Mucosa of stomach (tissue), 1 donor: ENCODE results near the gene USP13.

Experiments
- H3K27me3 ChIP-seq: one replicate; pipeline ENCODE4 v1.7.0; 2013; ENCODE audit warnings: mild to moderate bottlenecking, low read length; ENCODE audit not compliant: control insufficient read depth, insufficient read depth
- H3K36me3 ChIP-seq: one replicate; pipeline ENCODE4 v1.7.0; 2013; ENCODE audit warnings: low read length; ENCODE audit not compliant: control insufficient read depth, insufficient read depth
- H3K4me1 ChIP-seq: one replicate; pipeline ENCODE4 v1.7.0; 2013; ENCODE audit warnings: mild to moderate bottlenecking, low read length; ENCODE audit not compliant: control insufficient read depth, insufficient read depth
- H3K4me3 ChIP-seq: one replicate; pipeline ENCODE4 v1.7.0; 2013; ENCODE audit warnings: low read length
- H3K9ac ChIP-seq: one replicate; pipeline ENCODE4 v1.7.0; 2013; ENCODE audit warnings: mild to moderate bottlenecking, low read length, moderate library complexity
- H3K9me3 ChIP-seq: one replicate; pipeline ENCODE4 v1.7.0; 2013; ENCODE audit warnings: mild to moderate bottlenecking, low read length, moderate library complexity; ENCODE audit not compliant: control insufficient read depth
- donor health status: Pancreatic carcinoma.

USP13 gene

GRCh38 chr3:179663093-179663492 is 10.3 kb downstream of the USP13 start:
- Histone ChIP-seq H3K4me3 (no peak overlapping the region), H3K9me3 (no peaks in the 10 kb centered on the region), H3K4me1 (no peaks in the 10 kb centered on the region), H3K36me3 (no peaks in the 10 kb centered on the region), H3K9ac (no peak overlapping the region), H3K27me3 (no peaks in the 10 kb centered on the region)

GRCh38 chr3:179666030-179666429 is 13.2 kb downstream of the USP13 start:
- Histone ChIP-seq H3K36me3 (no peaks in the 10 kb centered on the region), H3K4me3 (no peak overlapping the region), H3K9me3 (no peaks in the 10 kb centered on the region), H3K9ac (no peak overlapping the region), H3K27me3 (no peaks in the 10 kb centered on the region), H3K4me1 (no peaks in the 10 kb centered on the region)

- Histone ChIP-seq H3K4me1 (no peaks in the 10 kb centered on the region), H3K27me3 (no peaks in the 10 kb centered on the region), H3K36me3 (no peaks in the 10 kb centered on the region), H3K9ac (no peak overlapping the region), H3K9me3 (no peaks in the 10 kb centered on the region), H3K4me3 (no peak overlapping the region)
Measured at GRCh38 chr3:179666436-179667035, 13.7 kb downstream of the USP13 start.

GRCh38 chr3:179668429-179668828 is 15.6 kb downstream of the USP13 start:
- no peaks in the 10 kb centered on the region for H3K36me3 ChIP-seq
- no peak overlapping the region for H3K9ac ChIP-seq
- H3K4me3 ChIP-seq = no peak overlapping the region
- H3K4me1 ChIP-seq = no peaks in the 10 kb centered on the region
- H3K27me3 ChIP-seq = no peaks in the 10 kb centered on the region
- H3K9me3 ChIP-seq = no peaks in the 10 kb centered on the region

- no peaks in the 10 kb centered on the region for H3K36me3 ChIP-seq
- H3K9ac ChIP-seq = no peak overlapping the region
- H3K27me3 ChIP-seq = no peaks in the 10 kb centered on the region
- H3K9me3 ChIP-seq = no peaks in the 10 kb centered on the region
- H3K4me1 ChIP-seq = no peaks in the 10 kb centered on the region
- H3K4me3 ChIP-seq = no peak overlapping the region
Measured at GRCh38 chr3:179670311-179670710, 17.5 kb downstream of the USP13 start.

GRCh38 chr3:179671309-179671708 is 18.5 kb downstream of the USP13 start:
- Histone ChIP-seq H3K4me3 (no peak overlapping the region), H3K27me3 (no peaks in the 10 kb centered on the region), H3K36me3 (no peaks in the 10 kb centered on the region), H3K9ac (no peak overlapping the region), H3K4me1 (no peaks in the 10 kb centered on the region), H3K9me3 (no peaks in the 10 kb centered on the region)

- H3K9ac ChIP-seq = no peak overlapping the region
- H3K9me3 ChIP-seq = no peaks in the 10 kb centered on the region
- no peak overlapping the region for H3K4me3 ChIP-seq
- no peaks in the 10 kb centered on the region for H3K36me3 ChIP-seq
- H3K4me1 ChIP-seq = no peaks in the 10 kb centered on the region
- H3K27me3 ChIP-seq = no peaks in the 10 kb centered on the region
Measured at GRCh38 chr3:179671747-179672242, 19.0 kb downstream of the USP13 start.

GRCh38 chr3:179672918-179673317 is 20.1 kb downstream of the USP13 start:
- no peaks in the 10 kb centered on the region for H3K9me3 ChIP-seq
- no peaks in the 10 kb centered on the region for H3K27me3 ChIP-seq
- no peak overlapping the region for H3K9ac ChIP-seq
- H3K4me3 ChIP-seq = no peak overlapping the region
- no peaks in the 10 kb centered on the region for H3K36me3 ChIP-seq
- H3K4me1 ChIP-seq = no peaks in the 10 kb centered on the region

GRCh38 chr3:179673523-179673922 is 20.7 kb downstream of the USP13 start:
- no peak overlapping the region for H3K9ac ChIP-seq
- no peaks in the 10 kb centered on the region for H3K4me1 ChIP-seq
- H3K36me3 ChIP-seq = no peaks in the 10 kb centered on the region
- H3K27me3 ChIP-seq = no peaks in the 10 kb centered on the region
- H3K4me3 ChIP-seq = no peak overlapping the region
- no peaks in the 10 kb centered on the region for H3K9me3 ChIP-seq

GRCh38 chr3:179676081-179676480 is 23.2 kb downstream of the USP13 start:
- Histone ChIP-seq H3K4me1 (no peaks in the 10 kb centered on the region), H3K36me3 (no peaks in the 10 kb centered on the region), H3K4me3 (no peak overlapping the region), H3K9me3 (no peaks in the 10 kb centered on the region), H3K27me3 (no peaks in the 10 kb centered on the region), H3K9ac (no peak overlapping the region)

GRCh38 chr3:179677884-179678283 is 25.0 kb downstream of the USP13 start:
- no peaks in the 10 kb centered on the region for H3K27me3 ChIP-seq
- H3K4me3 ChIP-seq = no peak overlapping the region
- H3K4me1 ChIP-seq = peaks cover 5% of the 10 kb centered on the region

GRCh38 chr3:179681492-179682263 is 28.8 kb downstream of the USP13 start:
- Histone ChIP-seq H3K9me3 (no peaks in the 10 kb centered on the region), H3K27me3 (no peaks in the 10 kb centered on the region), H3K36me3 (no peaks in the 10 kb centered on the region), H3K4me1 (peaks cover 5% of the 10 kb centered on the region), H3K4me3 (no peak overlapping the region), H3K9ac (no peak overlapping the region)

More at GRCh38 chr3:179677884-179678283, 25.0 kb downstream of the USP13 start:
- no peak overlapping the region for H3K9ac ChIP-seq
- no peaks in the 10 kb centered on the region for H3K36me3 ChIP-seq
- no peaks in the 10 kb centered on the region for H3K9me3 ChIP-seq
